Stimulated activated CD8-positive, alpha-beta memory T cell treated with anti-CD3 and anti-CD28 coated beads, Interleukin-2, amount 100 ng/mL, for 48 hours (primary cell): ENCODE data around the gene ARF3.

ENCODE experiments used
- DNase-seq, 2 donors: peaks; one replicate each; pipeline ENCODE4 v3.0.0-alpha.2; 2020; ENCODE audit warnings: low read depth in 2 of 2

The ARF3 gene

DNA sequence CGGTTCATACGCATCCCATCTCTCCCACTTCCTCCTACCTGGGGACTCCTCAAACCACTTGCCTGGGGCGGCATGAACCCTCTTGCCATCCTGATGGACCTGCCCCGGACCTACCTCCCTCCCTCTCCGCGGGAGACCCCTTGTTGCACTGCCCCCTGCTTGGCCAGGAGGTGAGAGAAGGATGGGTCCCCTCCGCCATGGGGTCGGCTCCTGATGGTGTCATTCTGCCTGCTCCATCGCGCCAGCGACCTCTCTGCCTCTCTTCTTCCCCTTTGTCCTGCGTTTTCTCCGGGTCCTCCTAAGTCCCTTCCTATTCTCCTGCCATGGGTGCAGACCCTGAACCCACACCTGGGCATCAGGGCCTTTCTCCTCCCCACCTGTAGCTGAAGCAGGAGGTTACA, 24.5 kb upstream of the ARF3 start:
- no peak for DNase-seq

DNA sequence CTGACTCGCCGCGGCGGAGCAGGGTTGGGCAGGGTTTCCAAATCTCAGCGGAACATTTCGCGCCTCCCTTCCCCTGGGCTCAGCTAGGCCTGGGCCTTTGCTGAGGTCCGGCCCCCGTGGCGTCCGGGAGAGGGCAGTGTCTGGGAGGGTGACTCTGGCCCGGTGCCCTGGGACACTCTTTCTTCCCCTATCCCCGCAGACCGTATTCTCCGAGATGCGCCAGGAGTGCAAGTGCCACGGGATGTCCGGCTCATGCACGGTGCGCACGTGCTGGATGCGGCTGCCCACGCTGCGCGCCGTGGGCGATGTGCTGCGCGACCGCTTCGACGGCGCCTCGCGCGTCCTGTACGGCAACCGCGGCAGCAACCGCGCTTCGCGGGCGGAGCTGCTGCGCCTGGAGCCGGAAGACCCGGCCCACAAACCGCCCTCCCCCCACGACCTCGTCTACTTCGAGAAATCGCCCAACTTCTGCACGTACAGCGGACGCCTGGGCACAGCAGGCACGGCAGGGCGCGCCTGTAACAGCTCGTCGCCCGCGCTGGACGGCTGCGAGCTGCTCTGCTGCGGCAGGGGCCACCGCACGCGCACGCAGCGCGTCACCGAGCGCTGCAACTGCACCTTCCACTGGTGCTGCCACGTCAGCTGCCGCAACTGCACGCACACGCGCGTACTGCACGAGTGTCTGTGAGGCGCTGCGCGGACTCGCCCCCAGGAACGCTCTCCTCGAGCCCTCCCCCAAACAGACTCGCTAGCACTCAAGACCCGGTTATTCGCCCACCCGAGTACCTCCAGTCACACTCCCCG, 23.9 kb upstream of the ARF3 start:
- no peak for DNase-seq

- DNase-seq = no peak
Measured at GRCh38 chr12:48980389-48980952, 23.2 kb upstream of the ARF3 start.

DNA sequence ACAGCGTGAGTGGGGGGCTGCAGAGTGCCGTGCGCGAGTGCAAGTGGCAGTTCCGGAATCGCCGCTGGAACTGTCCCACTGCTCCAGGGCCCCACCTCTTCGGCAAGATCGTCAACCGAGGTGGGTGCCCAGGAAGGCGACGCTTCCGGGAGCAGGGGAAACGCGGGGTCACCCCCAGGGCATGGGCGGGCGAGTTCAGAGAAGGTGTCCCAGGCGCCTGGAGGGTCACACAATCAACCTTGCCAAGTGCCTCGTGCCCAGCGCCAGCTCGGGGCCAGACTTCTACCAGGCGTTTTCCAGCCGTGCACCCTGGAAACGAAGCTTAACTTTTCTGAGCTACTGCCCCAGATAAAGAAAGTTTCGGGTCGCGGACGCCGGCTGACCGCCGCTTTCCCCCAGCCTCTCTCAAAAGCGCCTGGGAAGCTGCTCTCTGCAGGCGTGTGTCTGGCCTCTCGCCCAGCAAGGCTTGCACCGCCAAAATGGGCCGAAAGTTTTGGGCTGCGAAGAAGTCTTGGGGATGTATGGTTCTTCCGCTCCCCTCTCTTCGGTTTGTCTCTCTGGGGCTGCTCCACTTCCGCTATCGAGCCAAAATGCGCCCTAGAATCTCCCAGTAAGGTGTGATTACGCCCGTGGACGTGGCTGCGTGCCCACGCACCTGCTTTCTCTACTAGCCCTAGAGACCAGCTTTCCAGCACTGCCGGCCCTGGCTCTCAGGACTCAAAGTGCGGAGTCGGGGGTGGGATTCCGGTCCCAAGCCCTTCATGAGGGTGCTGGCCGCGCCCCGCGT, 22.5 kb upstream of the ARF3 start:
- no peak for DNase-seq

- no peak for DNase-seq
Measured at GRCh38 chr12:48978741-48979601, 21.7 kb upstream of the ARF3 start.

GRCh38 chr12:48978291-48978740, 21.0 kb upstream of the ARF3 start, which contains the start of gene WNT1:
WNT1 (plus strand) TSS chr12:48978322; CDS start chr12:48978651, 329 bp downstream.
- DNase-seq = no peak

- DNase-seq = peak; percentile 78 to 87
Measured at GRCh38 chr12:48977290-48978281, 20.3 kb upstream of the ARF3 start.

DNA sequence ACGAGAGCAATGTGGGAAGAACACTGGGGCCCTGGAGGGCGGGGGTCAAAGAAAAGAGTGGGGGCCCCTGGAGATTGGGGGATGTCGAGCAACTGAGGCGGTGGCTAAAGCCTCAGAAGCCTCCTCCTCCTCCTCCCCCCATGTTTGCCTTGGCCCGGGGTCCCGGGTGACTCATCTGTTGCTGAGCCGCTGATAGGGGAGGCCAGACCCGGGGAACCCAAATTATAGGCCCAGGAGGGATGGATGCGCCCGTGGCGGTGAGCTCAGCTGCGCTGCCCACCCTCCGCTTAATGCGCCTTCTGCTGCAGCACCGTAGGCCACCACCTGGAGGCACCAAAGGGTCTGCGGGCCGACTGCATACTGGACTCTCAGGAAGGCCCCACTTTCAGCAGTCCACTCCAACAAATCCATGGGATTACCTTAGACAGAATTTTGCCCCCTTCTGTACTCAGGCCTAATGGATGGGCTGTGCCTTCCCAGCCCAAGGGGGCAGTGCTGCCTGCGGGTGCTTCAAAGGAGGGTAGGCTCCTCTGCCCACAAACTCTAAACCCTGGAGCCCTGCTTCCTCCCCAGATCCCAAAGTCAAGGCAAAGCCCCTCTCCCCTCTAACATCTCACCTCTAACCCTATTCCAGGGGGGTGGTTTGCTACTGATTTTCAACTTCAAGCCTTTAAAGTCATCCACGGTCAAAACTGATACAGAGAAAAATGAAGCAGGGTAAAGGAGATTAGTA, 16.8 kb upstream of the ARF3 start:
- peak in 1 of 2 donors; percentile 39 for DNase-seq

- no peak for DNase-seq
Measured at GRCh38 chr12:48973531-48973930, 16.2 kb upstream of the ARF3 start.

GRCh38 chr12:48972952-48973483, 15.7 kb upstream of the ARF3 start:
- DNase-seq = no peak

- peak; percentile 64 to 65 for DNase-seq
Measured at GRCh38 chr12:48972213-48972951, 15.1 kb upstream of the ARF3 start.

DNA sequence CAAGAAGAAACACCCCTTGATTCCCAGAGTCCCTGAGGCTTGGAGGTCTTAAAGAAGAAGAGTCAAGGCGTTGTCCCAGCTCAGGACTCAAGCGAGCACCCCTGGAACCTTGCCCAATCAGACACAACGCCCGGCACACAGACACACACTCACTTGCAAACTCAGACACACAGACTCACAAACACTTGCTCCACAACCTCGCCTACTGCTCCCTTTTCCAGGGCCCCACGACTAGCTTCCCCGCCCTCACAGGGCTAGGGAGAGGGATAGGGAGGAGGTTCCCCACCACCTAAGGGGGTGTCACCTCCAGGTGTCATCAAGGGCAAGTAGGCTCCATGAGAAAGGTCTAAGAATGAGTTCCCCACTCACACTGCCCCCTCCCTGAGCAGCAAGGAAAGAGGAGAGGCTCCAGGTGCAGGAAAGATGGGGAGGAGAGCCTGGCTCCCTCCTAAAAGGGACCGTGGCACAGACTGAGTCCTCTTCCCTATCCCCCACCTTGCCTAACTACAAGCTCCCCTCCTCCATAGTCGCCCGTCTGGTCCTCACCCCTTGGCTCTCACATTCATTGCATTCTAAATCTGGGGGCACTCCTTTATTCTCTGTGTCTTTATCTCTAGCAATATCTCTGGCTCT, 13.5 kb upstream of the ARF3 start:
- DNase-seq = no peak

GRCh38 chr12:48969833-48970701, 12.8 kb upstream of the ARF3 start:
- no peak for DNase-seq

GRCh38 chr12:48969160-48969771, 12.0 kb upstream of the ARF3 start:
- no peak for DNase-seq

- no peak for DNase-seq
Measured at GRCh38 chr12:48968467-48968866, 11.2 kb upstream of the ARF3 start.

DNA sequence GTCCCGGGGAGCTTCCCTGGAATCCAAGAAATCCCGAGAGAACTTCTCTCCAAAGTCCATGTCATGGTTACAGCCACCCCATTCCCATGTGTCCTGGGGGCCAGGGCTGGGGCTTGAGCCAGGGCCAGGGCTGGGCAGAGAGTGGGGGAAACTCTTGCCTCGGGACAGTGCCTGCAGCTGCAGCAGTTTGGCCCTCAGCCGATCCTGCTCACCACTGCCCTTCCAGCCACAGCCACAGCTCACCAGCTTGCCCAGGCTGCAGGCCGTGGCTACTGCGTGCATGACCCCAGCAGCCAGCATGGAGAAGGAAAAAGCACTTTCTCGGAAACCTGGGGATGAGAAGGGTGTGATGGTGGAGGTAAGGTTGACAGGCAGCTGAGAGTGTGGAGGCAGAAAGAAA, 10.7 kb upstream of the ARF3 start:
- no peak for DNase-seq
